Occipital lobe (tissue), 2 donors: ENCODE results near the gene MND1. TPM values are rescaled to one million over a fixed set of nuclear protein-coding genes. Genes with fewer than 3 reads are reported as not detected.

ENCODE experiments used
- DNase-seq: peaks from one replicate; lab custom pipeline; 2025; lab: John Stamatoyannopoulos, UW
- total RNA-seq: library from RNA; depleted of rRNA; stranded (reverse); fragments of >200 nt; gene quantifications from one replicate; pipeline ENCODE4 v1.2.3, GENCODE V29; 2014

MND1 gene
- total RNA-seq, 1 donor from 2014 or later = 5.1 TPM

GRCh38 chr4:153346031-153346430, 1.5 kb downstream of the MND1 start:
- DNase-seq = no peak

GRCh38 chr4:153346563-153346962, 2.1 kb downstream of the MND1 start:
- DNase-seq = no peak

DNA sequence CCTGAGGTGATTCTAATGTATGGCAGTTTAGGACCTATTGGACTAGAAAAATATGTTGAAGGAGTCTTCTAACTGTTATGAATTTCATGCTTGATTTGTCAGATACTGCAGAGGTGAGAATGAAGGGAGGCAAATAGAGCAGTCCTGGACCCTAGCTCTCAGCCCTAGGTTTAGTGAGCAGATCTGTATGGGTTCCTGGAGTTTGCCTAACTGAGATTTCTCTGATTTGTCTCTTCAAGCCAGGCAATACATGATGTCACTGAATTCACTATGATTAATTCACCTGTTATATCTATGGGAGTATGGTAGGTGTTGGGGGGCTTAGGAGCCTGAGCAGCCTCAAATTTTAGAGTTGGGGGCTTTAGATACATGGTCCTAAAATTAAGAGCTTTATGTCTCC, 2.6 kb downstream of the MND1 start:
- no peak for DNase-seq

- DNase-seq = no peak
These were observed 3.5 kb downstream of the MND1 start for GRCh38 chr4:153348006-153348405.

DNA sequence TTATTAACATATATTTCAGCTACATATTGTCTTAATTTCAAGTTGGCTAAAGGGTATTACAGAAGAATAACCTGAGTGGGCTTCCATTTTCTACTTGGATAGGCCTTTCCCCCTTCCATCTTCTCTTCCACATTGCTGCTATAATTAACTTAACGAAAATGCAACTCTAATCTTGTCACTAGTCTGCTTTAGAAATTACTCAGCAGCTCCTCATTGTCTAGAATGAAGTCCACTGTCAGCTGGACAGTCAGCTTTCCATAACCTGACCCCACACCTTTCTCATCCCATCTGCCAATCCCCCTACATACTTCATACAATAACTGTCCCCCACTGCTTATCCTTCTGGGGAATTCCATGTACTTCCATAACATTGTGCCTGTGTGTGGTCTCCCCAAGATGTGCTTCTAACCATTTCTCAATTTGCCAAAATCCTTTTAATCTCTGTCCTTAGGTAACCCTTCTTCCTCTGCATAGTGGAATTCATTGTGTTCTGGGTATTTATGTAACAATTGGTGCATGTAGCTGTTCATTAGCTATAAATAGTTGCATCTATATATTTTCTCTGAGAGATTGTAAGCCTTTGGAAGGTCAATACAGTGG, 4.8 kb downstream of the MND1 start:
- no peak for DNase-seq

DNA sequence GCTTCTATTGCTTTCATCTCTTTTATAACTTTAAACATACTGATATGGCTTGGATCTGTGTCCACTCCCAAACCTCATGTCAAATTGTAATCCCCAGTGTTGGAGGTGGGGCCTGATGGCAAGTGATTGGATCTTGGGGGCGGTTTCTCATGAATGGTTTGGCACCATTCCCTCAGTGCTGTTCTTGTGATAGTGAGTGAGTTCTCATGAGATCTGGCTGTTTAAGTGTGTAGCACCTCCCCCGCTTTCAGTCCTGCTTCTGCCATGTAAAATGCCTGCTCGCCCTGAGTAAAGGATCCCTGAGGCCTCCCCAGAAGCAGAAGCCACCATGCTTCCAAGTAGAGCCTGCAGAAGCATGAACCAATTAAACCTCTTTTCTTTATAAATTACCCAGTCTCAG, 17.7 kb downstream of the MND1 start:
- no peak for DNase-seq

DNA sequence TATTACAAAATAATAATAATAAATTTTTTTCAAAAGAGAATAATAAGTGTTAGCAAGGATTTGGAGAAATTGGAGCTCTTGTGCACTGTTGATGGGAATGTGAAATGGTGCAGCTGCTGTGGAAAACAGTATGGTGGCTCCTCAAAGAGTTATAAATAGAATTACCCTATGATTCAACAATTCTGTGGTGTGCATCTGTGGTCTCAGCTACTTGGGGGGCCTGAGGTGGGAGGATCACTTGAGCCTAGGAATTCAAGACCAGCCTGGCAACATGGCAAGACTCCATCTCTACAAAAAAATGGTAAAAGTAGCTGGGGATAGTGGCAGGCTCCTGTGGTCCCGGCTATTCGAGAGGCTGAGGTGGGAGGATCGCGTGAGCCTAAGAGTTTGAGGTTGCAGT, 19.6 kb downstream of the MND1 start:
- no peak for DNase-seq

- no peak for DNase-seq
These were observed 20.5 kb downstream of the MND1 start for GRCh38 chr4:153365003-153365402.

DNA sequence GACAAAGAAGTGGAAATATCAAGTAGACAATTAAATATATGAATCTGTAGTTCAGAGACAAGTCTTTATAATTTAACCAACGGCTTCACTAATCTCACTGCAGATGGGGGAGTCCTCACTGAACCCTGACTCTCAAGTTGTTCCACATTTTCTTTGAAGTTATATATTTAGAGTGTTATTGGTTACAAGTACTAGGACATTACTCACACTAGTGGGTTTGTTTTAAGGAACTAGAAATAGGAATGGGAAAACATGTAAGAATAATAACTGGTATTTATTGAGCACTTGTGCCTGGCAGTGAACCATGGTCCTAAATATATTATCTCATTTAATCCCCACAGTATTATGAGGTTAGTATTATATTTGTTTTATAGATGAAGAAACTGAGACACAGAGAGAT, 22.0 kb downstream of the MND1 start:
- DNase-seq = no peak

DNA sequence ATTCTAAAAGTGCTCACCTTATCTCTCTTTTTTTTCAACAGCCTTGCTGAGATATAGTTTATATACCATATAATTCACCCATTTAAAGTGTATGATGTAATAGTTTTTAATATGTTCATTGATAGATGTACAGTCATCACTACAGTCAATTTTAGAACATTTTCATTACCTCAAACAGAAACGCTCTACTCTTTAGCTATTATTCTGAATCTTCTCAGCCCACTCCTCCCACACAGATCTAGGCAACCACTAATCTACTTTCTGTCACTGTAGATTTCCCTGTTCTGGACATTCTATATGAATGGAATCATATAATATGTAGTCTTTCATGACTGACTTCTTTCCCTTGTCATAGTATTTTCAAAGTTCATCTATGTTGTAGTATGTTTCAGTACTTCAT, 22.6 kb downstream of the MND1 start:
- DNase-seq = no peak

DNA sequence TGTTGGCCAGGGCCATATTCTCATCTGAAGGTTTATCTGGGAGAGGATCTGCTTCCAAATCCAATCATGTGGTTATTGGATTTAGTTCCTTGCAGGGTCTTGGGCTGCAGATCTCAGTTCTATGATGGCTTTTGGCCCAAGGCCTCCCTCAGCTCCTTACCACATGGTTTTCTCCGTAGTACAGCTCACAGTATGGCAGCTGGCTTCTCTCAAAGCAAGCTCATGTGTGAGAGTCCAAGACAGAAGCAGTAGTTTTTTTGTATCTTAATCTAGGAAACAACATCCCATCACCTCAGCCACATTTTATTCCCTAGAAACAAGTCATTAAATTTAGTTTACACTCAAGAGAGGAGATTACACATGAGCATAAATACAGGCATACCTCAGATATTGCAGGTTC, 24.5 kb downstream of the MND1 start:
- no peak for DNase-seq

- DNase-seq = no peak
These were observed 27.3 kb downstream of the MND1 start for GRCh38 chr4:153371701-153372234.

DNA sequence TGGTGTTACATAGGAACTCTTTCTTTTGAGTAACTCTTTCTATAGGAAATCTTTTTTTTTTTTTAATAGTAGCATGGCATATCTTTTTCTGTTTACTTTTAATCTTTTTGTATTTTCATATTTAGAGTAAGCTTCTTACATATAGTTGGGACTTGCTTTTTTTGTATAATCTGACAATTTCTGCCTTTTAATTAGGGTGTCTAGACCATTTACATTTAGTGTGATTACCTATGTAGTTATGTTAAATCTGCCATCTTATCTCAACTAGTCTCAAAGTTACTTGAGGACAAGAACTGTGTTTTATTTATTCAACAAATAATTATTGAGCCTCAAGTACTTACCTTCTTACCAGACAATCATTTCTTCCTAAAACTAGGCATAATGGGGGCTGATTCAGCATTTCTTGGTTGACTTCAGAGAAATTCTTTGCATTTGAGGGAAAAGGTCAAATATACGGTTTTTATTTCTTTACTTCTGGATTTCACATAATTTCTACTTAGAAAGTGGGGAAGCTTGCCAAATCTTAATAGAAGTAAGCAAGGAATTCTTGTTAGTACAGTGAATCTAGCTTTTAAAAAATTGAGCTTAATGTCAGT, 28.6 kb downstream of the MND1 start:
- DNase-seq = no peak

DNA sequence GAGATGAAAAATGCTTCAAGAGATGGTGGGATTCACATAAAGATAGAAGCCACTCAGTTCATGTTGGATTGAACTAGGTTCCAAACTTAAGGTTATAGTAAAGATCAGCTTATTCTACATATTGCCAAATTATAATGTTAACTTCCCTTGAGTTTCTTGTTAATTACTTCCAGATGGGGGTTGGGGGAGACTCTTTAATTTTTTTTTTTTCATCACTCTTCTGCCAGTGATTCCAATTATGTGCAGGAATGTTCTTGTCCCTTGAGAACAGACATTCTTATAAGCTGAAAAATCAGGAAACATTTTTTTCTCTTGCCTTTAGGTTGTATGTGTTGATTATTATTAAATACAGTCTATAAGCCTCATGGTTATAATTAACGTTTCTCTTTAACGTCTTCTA, 30.0 kb downstream of the MND1 start:
- no peak for DNase-seq

DNA sequence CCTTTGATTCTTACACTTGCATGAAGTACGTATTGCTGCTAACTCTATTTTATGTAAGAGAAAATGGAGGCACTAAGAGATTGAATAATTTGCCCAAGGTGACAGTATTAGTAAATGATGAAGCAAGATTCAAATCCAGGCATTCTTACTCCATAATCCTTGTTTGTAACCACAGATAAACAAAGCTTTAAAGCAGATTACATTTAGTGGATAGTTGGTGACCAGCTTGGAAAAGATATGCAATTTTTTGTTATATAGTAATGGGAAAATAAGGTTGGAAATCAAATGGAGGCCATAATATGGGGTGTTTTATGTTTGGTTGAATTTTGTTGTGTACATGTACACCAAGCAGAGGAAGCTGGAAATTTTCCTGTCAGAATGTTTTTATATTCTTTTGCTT, 30.8 kb downstream of the MND1 start:
- no peak for DNase-seq

- no peak for DNase-seq
These were observed 38.6 kb downstream of the MND1 start for GRCh38 chr4:153383131-153383530.

GRCh38 chr4:153384160-153384559, 39.7 kb downstream of the MND1 start:
- DNase-seq = no peak

- no peak for DNase-seq
These were observed 41.3 kb downstream of the MND1 start for GRCh38 chr4:153385784-153386183.

GRCh38 chr4:153387981-153388380, 43.5 kb downstream of the MND1 start:
- no peak for DNase-seq

GRCh38 chr4:153393397-153393796, 48.9 kb downstream of the MND1 start:
- no peak for DNase-seq

GRCh38 chr4:153394945-153395344, 50.5 kb downstream of the MND1 start:
- no peak for DNase-seq

DNA sequence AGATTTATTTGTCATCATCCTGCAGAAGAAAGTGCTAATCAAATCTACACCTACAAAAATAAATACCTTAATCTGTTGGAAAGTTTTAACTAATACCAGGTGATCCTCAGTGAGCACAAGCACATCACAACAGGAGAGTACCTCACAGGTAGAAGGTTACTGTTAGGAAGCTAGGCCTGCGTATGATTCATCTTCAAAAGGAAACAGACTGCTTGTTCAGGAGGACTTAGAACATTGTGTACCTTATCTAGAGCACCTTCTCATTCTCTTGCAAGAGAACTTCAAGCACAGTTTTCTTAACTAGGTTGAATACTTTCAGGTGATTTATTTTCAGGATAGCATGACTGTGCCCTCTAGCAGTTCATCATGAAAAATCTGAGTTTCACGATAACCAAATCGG, 54.2 kb downstream of the MND1 start:
- DNase-seq = no peak

DNA sequence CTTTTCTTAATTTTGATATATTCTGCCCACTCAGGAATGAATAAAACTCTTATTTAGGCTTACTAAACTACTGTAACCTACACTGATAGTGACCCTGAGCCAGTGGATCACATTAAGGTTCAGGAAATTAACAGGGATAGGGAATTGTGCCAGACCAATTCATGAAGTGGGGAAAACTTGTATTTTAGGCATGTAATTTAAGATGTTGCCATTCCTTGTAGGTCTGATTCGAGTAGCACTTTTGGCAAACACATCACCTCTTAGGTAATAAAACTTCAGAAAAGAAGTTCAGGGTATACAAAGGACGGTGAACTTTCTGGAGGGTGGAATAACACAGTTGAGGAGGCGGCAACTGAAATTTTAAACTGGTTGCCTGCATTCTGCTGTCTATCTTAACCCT, 54.9 kb downstream of the MND1 start:
- DNase-seq = no peak

- DNase-seq = no peak
These were observed 57.0 kb downstream of the MND1 start for GRCh38 chr4:153401501-153401900.
